Hematopoietic multipotent progenitor cell treated with erythropoietin and hydrocortisone succinate and interleukin-3 and kit ligand, for 15 days (in vitro differentiated cells): ENCODE results near the gene NADSYN1.
"Not testable (repeated sequence)": the region's sequence is repeated elsewhere in the genome, so short reads cannot be mapped to it uniquely, and the experiment has no call there.

Source experiments
- DNase-seq: peaks from one replicate; pipeline ENCODE4 v3.0.0-alpha.2; 2015; ENCODE audit warnings: low spot score

NADSYN1 gene

DNA sequence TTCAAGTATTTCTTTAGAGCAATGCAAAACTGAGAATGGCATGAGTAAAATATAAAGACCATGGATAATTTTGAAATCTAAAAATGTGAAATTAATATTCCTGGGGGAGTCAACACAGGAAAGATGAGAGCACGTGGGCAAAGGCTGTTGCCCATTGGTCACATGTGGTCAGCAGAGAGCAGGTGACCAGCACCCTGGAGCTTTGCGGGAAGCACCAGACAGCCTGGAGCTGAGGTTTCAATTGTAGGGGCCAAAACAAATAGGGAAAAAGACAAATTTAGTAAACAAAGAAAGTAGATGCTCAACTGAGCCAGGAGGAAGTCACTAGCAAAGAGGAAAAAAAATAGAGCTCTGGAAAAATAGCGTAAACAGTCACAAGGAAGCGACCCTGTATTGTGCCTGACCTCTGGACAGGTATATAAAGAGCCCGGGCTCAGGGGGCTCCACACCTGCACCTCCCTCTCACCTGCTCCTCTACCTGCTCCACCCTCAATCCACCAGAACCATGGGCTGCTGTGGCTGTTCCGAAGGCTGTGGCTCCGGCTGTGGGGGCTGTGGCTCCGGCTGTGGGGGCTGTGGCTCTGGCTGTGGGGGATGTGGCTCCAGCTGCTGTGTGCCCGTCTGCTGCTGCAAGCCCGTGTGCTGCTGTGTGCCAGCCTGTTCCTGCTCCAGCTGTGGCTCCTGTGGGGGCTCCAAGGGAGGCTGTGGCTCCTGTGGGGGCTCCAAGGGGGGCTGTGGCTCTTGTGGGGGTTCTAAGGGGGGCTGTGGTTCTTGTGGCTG lies 74.0 kb downstream of the NADSYN1 start, which contains the start of gene KRTAP5-7:
TSS of gene KRTAP5-7 (plus strand) at position 472 of the 780 bp plus-strand sequence. CDS start at position 506, 34 bp downstream.
- DNase-seq = not testable (repeated sequence)

- no peak for DNase-seq
These were observed 74.7 kb downstream of the NADSYN1 start for GRCh38 chr11:71527576-71528210.

- DNase-seq = no peak
These were observed 77.6 kb downstream of the NADSYN1 start for GRCh38 chr11:71530602-71531001.

- no peak for DNase-seq
These were observed 79.1 kb downstream of the NADSYN1 start for GRCh38 chr11:71532036-71532610.

DNA sequence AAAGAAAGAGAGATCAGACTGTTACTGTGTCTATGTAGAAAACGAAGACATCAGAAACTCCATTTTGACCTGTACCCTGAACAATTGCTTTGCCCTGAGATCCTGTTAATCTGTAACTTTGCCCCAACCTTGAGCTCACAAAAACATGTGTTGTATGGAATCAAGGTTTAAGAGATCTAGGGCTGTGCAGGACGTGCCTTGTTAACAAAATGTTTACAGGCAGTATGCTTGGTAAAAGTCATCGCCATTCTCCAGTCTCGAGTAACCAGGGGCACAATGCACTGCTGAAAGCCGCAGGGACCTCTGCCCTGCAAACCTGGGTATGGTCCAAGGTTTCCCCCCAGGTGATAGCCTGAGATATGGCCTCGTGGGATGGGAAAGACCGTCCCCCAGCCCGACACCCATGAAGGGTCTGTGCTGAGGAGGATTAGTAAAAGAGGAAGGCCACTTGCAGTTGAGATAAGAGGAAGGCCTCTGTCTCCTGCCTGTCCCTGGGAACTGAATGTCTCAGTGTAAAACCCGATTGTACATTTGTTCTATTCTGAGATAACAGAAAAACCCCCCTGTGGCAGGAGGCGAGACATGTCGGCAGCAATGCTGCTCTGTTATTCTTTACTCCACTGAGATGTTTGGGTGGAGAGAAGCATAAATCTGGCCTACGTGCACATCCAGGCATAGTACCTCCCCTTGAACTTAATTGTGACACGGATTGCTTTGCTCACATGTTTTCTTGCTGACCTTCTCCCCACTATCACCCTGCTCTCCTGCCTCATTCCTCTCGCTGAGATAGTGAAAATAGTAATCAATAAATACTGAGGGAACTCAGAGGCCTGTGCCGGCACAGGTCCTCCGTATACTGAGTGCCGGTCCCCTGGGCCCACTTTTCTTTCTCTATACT lies 82.0 kb downstream of the NADSYN1 start:
- not testable (repeated sequence) for DNase-seq

DNA sequence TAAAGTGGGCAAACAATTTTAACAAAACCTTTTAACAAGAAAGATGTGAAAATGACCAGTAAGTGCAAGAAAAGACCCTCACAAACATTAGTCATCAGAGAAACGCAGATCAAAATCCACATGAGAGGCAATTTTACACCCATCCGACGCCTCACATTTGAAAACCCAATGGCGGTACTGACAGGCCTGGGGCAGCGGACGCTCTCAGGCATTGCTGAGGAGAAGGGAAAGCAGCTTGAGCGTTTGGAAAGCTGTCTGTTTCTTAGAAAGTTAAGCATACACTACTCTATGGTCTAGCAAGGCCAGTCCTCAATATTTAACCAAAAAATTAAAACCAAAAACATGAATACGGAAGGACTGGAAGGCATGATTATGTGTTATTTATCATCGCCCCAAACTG lies 82.8 kb downstream of the NADSYN1 start:
- no peak for DNase-seq

DNA sequence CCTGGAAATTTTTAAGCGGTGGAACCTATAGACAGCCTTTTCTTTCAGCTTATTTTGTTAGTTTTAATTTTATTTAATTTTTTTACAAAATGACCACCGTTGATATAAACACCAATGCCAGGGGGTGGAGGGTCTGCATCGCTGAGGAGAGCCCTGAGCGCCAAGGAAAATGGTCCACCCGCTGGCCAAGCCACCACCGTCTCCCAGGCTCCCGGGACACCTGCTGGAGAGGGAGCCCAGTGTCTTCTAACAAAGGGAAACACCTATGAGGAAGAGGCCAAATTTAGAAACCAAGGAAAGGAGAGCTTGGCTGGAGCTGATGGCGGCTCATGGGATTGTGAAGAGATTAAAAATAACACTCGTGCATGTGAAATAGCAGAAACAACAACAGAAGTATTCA lies 84.5 kb downstream of the NADSYN1 start:
- no peak for DNase-seq

- not testable (repeated sequence) for DNase-seq
These were observed 85.1 kb downstream of the NADSYN1 start, which contains the start of gene KRTAP5-8 for GRCh38 chr11:71537977-71538665. TSS of gene KRTAP5-8 (plus strand) at chr11:71538025. CDS start at chr11:71538056, 31 bp downstream.

DNA sequence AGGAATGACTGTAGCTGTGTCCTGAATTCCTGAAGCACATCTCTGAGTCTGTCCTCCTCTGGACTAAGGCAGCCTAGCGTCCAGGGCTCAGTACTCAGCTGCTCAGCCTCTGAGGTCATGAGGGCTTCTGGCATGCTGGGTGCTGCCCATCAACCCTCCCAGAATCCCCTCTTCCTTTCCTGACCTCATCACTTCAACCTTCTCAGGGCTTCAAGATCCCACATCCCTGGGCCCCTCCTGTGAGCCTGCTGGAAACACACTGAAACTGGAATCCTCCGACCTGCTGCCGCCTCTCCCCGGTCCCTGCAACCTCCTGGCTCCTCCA lies 85.6 kb downstream of the NADSYN1 start:
- DNase-seq = no peak

DNA sequence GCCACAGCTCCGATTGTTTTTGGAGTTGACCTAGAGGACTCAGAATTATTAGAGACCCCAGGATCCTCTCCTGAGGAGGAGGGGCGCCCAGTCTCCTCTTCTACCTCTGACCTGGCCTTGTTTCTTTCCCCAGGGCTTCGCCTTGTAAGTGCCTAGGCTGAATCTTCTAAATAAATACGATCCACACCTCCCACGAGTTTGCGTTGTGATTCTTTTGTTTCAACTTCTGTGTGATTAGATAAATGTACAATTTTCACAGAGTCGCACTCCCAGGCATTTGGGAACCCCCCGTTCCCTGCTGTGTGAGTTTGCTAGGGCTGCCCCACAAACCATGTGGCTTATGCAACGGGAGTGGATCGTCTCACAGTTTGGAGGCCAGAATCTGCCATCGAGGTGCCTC lies 86.0 kb downstream of the NADSYN1 start:
- no peak for DNase-seq

DNA sequence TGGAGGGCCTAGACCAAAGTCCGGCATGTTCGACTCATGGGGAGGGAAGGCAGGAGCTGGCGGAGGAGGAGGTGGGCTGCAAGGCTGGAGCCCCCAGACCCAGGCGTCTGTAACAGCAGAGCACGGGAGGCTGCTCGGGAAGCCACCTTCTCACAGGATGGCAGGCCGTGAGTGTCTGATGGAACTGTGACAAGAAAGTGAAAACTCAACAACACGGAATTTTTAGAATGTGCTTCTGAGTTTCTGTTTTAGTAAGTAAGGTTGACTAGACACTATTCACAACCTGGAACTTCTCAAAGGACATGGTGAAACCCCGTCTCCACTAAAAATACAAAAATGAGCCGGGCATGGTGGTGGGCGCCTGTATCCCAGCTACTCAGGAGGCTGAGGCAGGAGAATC lies 87.0 kb downstream of the NADSYN1 start:
- DNase-seq = not testable (repeated sequence)

DNA sequence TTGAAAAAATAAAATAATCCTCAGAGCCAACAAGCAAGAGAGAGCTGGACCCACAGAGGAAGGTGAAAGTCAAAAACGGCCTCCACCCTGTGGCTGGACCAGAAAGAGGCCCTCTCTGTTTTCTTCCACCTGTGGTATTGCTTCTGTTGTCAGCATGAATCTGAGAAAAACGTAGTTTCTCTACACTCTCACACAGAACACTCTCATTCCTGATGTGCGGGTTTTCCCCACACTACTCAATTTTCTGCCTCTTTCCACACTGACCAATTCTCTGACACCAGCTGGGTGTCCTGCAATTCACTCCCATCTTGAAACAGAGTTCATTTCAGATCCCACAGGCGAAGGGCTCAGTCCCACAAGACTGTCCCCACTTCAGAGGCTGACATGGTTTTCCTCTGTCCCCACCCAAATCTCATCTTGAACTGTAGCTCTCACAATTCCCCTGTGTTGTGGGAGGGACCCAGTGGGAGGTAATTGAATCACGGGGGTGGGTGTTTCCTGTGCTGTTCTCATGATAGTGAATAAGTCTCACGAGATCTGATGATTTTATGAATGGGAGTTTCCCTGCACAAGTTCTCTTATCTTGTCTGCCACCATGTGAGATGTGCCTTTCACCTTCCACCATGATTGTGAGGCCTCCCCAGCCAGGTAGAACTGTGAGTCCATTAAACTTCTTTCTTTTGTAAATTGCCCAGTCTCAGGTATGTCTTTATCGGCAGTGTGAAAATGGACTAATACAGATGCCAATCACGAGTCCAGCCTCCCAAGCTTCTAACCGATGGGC lies 87.7 kb downstream of the NADSYN1 start:
- DNase-seq = not testable (repeated sequence)

GRCh38 chr11:71542382-71542781 lies 89.4 kb downstream of the NADSYN1 start:
- no peak for DNase-seq

DNA sequence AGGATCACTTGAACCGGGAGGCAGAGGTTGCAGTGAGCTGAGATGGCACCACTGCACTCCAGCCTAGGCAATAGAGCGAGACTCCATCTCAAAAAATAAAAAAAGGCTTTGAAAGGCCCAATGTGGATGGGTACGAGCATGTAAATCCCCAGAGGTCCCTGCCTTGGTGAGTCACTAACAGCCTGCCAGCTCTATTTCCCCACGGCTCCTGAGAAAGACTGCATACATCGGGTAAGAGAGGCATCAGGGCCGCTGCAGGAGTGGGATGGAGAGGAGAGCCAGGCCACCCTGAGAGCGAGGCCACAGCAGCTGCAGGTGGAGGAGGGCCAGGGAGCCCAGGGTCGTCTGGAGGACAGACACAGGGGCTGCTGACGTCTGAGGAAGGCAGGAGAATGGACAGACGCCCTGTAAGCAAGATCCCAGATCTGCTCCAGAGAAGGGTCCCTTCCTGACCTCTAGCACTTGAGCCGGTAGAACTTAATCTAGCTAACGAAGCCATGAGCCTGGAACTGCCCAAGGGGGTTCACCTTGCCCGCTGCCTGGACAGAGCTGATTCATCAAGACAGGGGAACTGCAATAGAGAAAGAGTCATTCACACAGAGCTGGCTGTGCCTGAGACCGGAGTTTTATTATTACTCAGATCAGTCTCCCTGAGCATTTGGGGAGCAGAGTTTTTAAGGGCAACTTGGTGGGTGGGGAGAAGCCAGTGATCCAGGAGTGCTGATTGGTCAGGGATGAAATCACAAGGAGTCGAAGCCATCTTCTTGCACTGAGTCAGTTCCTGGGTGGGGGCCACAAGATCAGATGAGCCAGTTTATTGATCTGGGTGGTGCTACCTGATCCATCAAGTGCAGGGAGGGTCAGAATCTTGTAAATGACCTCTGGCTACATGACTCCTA lies 90.1 kb downstream of the NADSYN1 start:
- no peak for DNase-seq

DNA sequence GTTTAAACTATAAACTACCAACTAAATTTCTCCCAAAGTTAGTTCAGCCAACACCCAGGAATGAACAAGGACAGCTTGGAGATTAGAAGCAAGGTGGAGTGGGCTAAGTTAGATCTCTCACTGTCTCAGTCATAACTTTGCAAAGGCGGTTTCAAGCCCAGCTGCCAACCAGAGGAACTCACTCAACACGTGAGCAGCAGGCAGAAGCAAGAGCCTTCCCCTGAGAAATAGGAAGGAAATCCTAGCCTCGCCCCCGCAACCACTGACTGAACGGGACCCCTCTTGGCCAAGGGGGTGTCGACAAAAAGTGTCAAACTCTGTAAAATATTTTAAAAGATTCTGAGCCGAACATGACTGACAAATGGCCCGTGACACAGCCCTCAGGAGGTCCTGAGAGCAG lies 90.9 kb downstream of the NADSYN1 start:
- no peak for DNase-seq

- DNase-seq = no peak
These were observed 91.7 kb downstream of the NADSYN1 start for GRCh38 chr11:71544525-71545214.

DNA sequence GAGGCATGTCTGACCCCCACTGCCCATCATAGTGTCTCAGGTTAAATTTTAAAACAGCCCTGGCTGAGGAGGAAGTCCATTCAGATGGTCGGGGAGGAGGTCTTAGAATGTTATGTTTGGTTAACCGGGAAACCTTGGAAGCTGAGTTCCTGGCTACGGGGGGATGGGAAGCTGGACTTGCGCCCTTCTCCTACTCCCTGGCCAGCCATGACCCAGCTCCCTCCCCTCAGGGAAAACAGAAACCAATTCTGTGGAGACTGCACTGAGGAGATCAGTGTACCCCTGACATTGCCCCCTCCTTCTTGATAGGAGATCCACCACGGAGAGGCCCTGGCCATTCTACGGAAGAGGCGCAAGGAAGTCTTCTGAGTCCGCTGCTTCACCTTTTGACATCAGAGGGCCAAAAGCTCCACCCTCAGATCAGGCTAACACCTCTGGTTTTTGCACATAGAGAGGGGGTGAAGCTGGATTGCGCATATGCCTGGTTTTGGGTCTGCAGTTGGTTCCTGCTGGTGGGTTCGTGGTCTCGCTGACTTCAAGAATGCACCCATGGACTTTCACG lies 92.5 kb downstream of the NADSYN1 start:
- DNase-seq = no peak

DNA sequence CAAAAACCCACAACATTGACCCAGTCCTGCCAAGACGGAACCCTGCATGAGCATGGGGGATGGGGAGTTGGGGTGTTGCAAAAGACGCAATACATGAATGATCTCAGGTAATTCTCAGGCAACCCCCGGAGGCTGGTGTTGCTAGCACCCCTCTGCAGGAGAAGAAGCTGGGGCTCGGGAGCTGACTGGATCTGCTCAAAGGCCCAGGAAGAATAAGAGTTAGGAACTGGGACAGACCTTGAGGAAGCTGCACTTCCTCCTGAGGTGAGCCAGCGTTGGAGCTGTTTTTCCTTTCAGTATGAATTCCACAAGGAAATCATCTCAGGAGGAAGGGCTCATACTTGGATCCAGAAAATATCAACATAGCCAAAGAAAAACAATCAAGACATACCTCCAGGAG lies 95.1 kb downstream of the NADSYN1 start, which contains the start of gene KRTAP5-9:
TSS of gene KRTAP5-9 (plus strand) at position 301 of the 400 bp plus-strand sequence. CDS start 238 bp downstream, outside the sequence.
- DNase-seq = no peak
